Progenitor cell of endocrine pancreas (in vitro differentiated cells): Measurements from ENCODE around the gene RBM19. TPM values are rescaled to one million over a fixed set of nuclear protein-coding genes. Genes with fewer than 3 reads are reported as not detected.
A peak's percentile ranks its signal among the peaks of the same experiment; 100 is the strongest.

Experiments used
- DNase-seq: peaks from one replicate; pipeline ENCODE4 v3.0.0; 2021; ENCODE audit warnings: low spot score; ENCODE audit not compliant: unreplicated experiment
- H3K27ac Mint-ChIP-seq: 2 replicates; pipeline ENCODE4 v1.8.0; 2021; ENCODE audit warnings: mild to moderate bottlenecking, moderate library complexity, mixed read lengths
- H3K27me3 Mint-ChIP-seq: 2 replicates; pipeline ENCODE4 v1.8.0; 2021; ENCODE audit warnings: mixed read lengths
- H3K36me3 Mint-ChIP-seq: 2 replicates; pipeline ENCODE4 v1.8.0; 2022; ENCODE audit warnings: mixed read lengths; ENCODE audit not compliant: insufficient read depth
- H3K4me1 Mint-ChIP-seq: 2 replicates; pipeline ENCODE4 v1.8.0; 2021; ENCODE audit warnings: low read depth, mixed read lengths
- H3K4me3 Mint-ChIP-seq: 2 replicates; pipeline ENCODE4 v1.8.0; 2021; ENCODE audit warnings: low read depth, mild to moderate bottlenecking, moderate library complexity, mixed read lengths
- H3K9me3 Mint-ChIP-seq: 2 replicates; pipeline ENCODE4 v1.8.0; 2021; ENCODE audit warnings: low read depth, mixed read lengths
- CTCF ChIP-seq: fragments of 200-600 bp; sonication (generic); IDR thresholded peaks from one replicate; pipeline ENCODE4 v1.5.0; 2021; ENCODE audit warnings: antibody characterized with exemption, mild to moderate bottlenecking; ENCODE audit not compliant: unreplicated experiment
- total RNA-seq: library from RNA; stranded (reverse); gene quantifications from 2 replicates; pipeline ENCODE4 v1.2.1, GENCODE V29; 2021

RBM19 gene
- total RNA-seq, 1 donor from 2014 or later: 39.4 TPM

DNA sequence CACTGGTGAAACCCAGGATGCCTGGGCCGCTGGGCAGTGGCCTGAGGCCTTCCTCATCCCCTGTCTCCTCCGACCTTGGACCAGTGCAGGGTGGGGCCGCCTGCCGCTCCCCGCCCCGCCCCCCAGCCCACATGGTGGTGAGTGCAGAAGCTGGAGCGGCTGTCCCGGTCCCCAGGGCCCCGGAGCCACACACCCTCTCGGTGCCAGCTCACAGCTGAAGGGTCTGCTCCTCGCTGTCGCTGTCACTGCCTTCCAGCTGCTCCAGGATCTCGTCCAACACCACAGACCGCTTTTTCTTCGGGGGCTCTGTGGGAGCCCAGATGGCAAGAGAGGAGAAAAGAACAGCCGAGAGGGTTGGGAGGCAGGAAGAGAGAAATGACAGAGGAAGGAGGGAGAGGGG is 143.1 kb downstream of the RBM19 start:
- no peak for DNase-seq
- no peak for TF ChIP-seq CTCF
- Mint-ChIP-seq H3K9me3 (no peaks in the 10 kb centered on the region), H3K27ac (no peak overlapping the region), H3K4me1 (peaks cover 2% of the 10 kb centered on the region), H3K27me3 (peaks cover 15% of the 10 kb centered on the region), H3K4me3 (no peak overlapping the region), H3K36me3 (peaks cover 2% of the 10 kb centered on the region)

DNA sequence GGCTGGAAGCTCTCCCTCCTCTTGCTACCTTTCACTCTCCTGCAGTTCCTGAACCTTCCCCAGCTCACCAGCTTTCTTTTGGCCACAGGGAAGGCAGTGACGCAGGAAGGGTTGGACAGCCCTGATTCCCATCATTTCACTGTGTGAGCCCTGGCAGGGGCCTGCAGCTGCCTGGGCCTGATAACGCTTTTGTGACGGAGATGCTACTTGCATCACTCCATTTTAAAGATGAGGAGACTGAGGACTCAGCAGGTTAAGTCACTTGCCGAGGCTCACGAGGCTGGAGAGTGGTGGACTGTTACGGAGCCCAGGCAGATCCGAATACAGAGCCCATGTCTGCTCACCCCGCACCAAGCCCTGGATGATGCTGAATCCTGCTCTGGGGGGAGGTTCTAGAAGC is 145.3 kb downstream of the RBM19 start:
- Mint-ChIP-seq H3K4me3 (no peak overlapping the region), H3K36me3 (peaks cover 2% of the 10 kb centered on the region), H3K4me1 (no peaks in the 10 kb centered on the region), H3K27me3 (peaks cover 15% of the 10 kb centered on the region), H3K27ac (no peak overlapping the region), H3K9me3 (no peaks in the 10 kb centered on the region)
- no peak for TF ChIP-seq CTCF
- DNase-seq: no peak

- Mint-ChIP-seq H3K4me3 (no peak overlapping the region), H3K36me3 (peaks cover 2% of the 10 kb centered on the region), H3K27ac (no peak overlapping the region), H3K27me3 (peaks cover 15% of the 10 kb centered on the region), H3K4me1 (no peaks in the 10 kb centered on the region), H3K9me3 (no peaks in the 10 kb centered on the region)
- TF ChIP-seq CTCF: no peak
- no peak for DNase-seq
These were observed 145.8 kb downstream of the RBM19 start for GRCh38 chr12:113820309-113820708.

DNA sequence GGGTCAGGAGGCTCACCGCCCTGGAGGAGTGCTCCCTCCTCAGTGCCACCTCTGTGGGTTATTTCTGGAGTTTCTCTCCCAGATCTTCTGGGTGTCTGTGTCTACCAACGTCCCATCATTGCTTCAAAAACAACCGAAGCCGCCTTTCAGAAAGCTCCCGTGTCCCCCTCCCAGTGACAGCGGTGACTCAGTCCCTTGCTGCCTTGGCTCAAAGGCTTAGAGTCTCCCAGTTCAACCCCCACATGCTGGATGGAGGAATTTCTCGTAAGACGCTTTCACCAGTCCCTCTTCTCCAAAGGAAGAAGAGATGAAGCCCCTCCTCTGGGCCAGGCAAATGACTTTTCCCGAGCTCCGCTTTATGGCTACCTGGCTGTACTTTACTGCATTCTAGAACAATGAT is 146.6 kb downstream of the RBM19 start:
- no peak for TF ChIP-seq CTCF
- Mint-ChIP-seq H3K4me3 (no peak overlapping the region), H3K4me1 (no peaks in the 10 kb centered on the region), H3K27me3 (peaks cover 12% of the 10 kb centered on the region), H3K9me3 (no peaks in the 10 kb centered on the region), H3K36me3 (peaks cover 4% of the 10 kb centered on the region), H3K27ac (no peak overlapping the region)
- no peak for DNase-seq

- Mint-ChIP-seq H3K4me3 (no peak overlapping the region), H3K9me3 (no peaks in the 10 kb centered on the region), H3K4me1 (no peaks in the 10 kb centered on the region), H3K36me3 (peaks cover 4% of the 10 kb centered on the region), H3K27ac (peak overlapping the region; percentile 52), H3K27me3 (peaks cover 11% of the 10 kb centered on the region)
- TF ChIP-seq CTCF: peak; percentile 66
- DNase-seq: peak; percentile 16
These were observed 147.3 kb downstream of the RBM19 start for GRCh38 chr12:113818833-113819232.
